Middle frontal gyrus (tissue), 1 donor: ENCODE data around the gene ATF7.

ENCODE experiments used
- DNase-seq: peaks from one replicate; pipeline ENCODE4 v3.0.0-alpha.2; 2015; ENCODE audit warnings: low spot score; ENCODE audit errors: extremely low spot score

Gene ATF7

DNA sequence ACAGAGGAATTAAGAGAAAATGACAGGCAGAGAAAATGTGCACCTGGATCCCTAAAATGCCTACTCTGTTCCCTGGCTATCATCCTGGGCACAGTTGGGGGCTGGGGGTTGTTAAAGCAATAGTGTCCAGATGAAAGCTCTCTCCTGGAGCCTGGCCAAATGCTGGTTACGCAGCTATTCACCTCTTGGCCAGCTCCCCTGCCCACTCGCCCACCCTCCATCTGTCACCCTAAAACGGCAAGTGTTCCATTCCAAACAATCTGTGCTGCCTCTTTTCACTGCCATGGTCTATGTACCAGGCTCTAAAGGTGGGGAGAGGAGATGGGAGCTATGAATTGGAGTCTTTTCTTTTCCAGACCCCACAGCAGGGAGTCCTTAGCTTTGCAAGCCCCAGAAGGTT, 94.2 kb downstream of the ATF7 start:
- DNase-seq: no peak

DNA sequence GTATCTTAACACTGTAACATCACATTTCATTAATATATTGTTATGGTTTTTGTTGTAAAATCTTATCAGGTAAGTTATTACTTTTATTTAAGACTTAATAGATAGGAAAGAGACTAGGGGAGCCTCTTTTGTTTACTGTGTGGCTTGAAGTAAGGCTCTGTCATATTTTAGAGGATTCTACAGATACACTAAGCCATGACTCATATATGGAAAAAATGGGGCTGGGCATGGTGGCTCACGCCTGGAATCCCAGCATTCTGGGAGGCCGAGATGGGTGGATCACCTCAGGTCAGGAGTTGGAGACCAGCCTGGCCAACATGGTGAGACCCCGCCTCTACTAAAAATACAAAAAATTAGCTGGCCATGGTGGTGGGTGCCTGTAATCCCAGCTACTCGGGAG, 95.3 kb downstream of the ATF7 start:
- no peak for DNase-seq

DNA sequence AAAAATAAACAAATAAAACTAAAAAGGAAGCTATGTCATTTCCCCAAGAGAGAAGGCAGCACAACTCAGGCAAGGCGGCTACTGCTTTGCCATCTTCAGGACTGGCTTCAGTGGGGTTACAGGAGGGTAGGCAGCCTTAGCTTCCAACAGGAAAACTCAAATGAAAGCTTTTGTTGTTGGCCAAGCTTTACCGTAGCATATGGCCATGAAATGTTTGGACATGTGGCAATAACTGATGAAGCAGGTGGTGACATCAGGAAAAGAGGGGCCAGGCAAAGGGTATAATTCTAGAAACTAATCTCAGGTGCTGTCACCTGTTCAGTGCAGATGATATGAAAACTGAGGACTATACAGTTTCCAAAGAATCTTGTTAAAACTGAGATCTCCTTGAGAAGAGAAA, 96.1 kb downstream of the ATF7 start:
- DNase-seq: no peak

DNA sequence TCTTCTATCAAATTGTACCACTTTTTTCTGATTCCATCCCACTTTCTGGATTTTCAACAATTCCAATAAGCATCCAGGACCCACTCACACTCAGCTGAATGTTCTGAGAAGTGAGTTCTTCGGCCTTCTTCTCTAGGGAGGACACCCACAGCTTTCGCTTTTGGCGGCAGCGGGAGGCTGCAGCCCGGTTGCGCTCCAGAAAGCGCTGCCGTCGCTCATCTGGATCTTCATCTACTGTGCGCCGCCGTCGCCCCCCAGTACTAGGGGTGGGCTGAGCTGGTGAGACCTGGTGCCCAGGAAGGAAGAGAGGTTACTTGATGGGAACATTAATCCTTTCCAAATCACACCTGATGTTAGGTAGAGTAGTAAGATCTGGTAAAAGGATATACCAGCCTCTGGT, 101.7 kb downstream of the ATF7 start:
- DNase-seq: no peak

DNA sequence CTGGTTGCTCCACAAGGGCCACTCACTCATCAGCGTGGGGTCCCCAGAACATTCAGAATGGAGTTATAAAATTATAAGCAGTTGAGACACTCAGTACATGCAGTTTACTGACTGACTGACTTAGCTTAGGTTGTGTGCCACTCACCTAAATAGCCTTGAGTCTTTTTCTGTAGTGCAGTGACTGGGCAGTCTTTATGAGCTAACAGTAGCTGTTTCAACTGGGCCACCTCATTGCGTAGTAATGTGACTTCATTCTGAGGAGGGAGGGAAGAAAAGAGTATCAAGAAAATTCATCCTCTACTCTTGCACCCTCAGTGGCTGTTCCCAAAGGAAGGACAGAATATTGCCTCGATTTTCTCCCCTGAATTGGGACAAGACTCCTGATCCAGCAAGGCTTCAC, 103.1 kb downstream of the ATF7 start:
- DNase-seq: no peak

DNA sequence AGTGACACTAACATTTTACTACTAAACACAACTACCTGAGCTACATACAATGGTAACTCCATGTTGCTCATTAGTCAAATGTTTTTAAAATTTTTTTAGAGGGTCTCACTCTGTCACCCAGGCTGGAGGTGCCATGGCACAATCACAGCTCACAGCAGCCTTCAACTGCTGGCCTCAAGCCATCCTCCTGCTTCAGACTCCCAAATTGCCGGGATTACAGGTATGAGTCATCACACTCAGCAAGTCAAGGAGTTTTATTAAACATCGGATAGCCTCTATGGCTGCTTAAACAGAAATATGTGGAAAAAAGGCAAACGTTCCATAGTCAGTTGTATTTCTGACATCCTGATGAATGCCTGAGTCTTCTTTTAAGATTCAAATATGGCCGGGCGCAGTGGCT, 107.8 kb downstream of the ATF7 start:
- DNase-seq: no peak

DNA sequence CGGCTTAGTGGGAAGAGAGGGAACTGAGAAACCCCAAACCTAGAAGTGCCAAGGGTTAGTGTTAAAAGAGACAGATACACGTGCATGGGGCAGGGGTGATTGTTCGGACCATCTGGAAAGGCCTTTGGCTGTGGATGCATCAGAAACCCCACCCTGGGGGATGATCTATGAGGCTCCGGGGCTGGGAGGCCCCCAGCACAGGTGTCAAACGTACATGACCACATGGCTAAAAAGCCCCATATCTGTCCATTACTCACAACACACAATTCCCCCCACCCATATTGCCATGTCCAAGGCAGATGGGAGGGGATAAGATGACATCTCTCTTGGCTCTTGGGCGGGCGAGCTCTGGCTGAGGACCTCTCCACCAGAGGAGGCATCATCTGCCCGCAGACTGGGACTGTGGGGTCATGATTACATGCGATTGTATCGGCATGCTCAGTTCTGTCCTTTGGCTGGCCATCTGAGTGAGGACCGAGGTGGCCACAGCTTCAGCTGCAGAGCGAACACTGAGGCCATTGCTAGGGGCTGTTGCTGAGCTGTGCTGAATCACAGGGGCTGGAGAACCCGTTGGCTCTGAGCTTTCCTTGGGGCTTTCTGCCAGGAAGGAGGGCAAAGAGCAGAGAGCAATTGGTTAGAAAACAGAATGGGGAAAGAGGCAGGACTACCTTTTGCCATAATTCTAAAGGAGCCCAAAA, 109.3 kb downstream of the ATF7 start:
- DNase-seq: no peak

DNA sequence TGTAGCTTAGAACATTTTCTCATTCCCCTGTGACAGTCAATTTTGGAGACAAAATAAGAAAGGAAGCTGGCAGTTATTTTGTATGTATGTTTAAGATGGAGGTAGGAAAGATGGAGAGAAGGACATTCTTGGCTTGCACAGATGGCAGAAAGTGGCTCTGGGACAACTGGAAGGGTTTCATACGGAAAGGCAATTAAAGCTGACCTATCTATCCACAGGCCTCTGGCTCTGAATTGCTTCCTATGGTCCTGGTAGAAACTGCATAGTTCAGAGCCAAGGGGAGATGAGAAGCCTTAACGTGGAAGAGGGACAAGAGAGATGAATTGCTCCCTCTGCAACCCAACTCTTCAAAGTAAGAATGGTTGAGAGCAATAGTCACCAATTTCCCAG, 110.9 kb downstream of the ATF7 start:
- DNase-seq: no peak

DNA sequence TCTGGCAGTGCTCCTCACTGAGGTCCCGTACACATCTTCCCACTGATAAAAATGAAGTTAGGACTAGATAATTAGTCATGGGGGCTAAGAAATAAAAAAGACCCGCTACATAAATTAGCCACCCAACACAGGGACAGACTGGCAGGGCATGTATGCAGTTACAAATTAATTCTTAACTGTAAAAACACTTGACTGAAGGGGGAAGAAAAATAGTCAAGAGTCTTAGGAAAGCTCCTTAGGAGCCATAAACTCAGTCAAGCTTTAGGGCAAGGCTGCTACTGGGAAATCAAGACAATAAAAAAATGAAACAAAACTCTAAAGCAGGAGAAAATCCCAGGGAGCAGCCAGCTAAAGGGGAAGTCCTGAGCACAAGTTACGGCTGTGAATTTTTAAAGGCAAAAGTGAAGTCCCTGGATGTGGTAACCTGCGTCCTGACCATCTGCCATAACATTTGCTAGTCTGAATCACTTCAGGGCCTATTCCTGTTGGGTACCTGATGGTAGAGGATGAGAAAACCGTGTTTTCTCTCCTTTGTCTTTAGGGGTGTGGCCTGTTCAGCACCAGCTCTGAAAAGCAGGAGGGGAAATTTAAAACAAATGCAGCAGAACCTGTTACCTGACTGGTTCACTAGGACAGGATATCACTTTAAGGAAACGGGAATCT, 111.4 kb downstream of the ATF7 start:
- DNase-seq: no peak

DNA sequence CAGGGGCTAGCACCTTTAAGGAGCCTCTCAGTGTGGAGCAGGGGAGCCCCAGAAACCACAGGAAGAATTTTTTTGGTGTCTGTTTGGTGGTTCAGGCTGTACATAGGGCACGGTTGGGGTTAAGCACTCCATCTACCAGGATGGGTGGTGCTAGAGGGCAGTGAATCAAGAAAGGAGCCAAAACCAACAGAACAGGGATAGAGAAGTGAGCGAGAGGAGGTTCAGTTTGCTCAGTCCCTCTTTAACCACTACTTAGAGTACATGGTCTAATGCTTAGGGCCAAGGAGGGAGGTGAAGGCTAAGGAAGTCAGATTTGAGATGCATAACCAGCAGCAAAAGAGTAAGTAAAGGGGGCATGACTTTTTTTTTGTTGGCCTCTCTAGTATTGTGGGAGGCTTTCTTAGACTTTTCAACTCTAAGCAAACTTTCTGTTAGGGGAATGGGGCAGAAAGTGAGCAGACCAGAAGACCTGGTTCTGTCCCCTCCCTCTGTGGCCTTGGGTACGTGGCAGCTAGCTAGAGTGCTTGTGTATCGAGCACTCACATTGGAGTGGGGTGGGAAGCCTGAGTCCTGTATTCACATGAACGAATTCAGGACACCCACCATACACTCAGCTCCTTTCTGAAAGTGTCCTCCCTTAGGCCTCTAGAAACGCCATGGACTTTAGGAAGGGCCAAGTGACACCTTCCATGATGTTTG, 112.3 kb downstream of the ATF7 start:
- no peak for DNase-seq

DNA sequence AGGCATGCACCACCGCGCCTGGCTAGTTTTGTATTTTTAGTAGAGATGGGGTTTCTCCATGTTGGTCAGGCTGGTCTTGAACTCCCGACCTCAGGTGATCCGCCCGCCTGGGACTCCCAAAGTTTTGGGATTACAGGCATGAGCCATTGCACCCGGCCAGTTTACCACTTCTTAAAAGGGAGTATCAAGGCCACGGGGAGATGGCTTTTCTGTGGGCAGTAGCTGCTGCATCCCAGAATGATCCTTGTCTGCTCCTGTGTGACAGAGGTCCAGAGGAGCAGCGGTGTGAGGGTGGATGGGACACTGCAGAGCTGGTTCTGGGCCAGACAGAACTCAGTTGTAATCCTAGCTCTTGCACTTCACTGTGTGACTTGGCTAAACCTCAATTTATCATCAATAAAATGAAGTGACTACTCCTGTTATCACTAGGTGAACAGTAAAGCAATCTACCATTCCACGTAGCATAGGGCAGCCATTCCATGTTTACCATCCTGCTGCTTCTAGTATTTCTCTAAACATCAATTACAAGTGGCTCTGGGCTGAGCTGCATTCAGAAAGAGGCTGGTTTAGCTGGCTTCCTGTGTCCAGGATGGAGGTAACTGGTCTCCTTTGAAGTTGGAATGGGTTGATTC, 115.9 kb downstream of the ATF7 start:
- DNase-seq: no peak

DNA sequence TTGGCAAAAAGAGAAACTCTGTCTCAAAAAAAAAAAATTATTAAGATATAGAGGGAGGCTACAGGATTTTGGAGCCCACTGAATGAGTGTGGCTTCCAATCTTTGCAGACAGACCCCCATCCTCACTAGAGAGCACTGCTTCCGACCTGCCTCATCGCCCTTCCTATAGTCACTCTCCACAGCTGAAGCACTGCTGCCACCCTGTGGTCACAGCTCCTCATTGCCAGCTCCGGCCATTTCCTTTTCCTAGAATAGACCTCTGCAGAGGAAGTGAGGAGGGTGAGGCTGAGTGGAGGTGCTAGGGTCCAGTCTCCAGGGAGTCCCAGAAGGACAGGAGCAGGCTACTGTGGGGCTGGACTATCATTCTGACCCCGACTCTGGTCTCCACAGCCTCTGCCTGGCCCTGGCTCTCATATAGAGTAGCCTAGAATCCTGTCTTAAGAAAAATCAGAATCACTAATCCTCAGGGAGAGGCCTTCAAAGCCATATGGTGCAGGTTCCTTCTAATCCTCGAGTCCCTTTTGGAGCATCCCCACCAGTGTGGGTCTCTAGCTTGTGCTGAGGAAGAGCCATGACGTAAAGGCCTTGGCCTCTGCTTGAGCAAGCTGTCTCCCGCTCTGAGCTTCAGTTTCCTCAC, 117.5 kb downstream of the ATF7 start:
- peak; percentile 75 for DNase-seq

DNA sequence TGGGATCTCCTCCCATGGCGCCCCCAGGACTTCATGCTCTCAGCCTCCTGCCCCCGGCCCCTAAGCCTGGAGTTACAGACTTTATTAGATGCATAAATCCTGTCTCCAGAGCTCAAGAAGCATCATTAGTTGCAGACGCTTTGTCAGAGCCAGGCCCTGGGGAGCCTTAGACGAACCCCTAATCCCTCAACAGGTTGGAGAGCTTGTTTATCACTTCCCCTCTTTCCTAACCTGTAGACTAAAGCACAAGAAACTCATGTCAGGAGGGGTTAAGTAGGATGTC, 118.6 kb downstream of the ATF7 start:
- DNase-seq: no peak

DNA sequence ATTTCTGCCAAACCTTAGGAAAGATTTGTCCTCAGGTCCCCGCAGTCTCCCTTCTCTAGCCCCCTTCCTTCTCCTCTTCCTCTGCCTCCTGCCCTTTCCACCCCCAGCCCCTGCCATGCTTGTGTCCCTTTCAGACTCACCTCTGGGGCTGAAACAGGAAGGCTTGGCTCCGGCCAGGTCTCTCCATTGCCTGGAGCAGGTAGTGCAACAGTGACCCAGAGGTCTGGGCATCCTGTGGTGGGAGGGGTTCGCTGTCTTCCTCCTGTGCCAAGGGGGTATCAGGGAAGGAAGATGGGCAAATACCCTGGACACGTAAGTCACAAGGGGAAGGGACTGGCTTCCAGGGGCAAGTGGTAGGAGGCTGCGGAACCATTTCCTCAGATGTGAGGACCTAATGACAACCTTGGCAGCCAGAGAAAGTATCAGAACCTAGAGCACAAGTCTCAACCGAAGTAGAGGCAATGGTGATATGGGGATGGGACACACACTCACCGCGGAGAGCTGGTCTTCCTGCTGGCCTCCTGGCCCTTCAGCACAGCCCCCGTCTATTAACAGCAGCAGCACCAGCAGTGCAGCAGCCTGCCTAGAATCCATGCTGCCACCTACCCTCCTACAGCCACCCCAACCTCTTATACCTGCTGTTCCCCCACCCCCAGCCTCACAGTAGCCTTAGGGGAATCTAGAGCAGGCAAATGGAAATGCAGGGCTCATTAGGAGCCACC, 119.1 kb downstream of the ATF7 start, which contains the start of gene NPFF:
Gene NPFF (minus strand): TSS at position 604 of the 722 bp plus-strand sequence. CDS start 10 bp downstream, at position 594.
- no peak for DNase-seq

DNA sequence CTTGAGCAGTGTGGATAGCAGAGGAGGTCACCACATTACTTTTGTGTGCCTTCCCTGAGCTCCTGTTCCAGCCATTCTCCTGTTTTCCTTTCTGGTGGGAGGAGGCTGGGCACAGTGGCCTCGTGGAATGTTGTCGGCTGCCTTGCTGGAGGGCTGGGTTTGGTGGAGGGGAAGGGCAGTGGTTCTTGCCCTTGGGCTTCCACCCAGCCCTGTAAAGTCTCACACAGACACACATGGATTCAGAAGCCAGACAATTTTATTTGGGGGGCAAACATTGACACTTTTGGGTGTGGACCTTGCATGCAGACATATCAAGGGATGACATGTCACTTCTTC, 119.8 kb downstream of the ATF7 start:
- DNase-seq: no peak

DNA sequence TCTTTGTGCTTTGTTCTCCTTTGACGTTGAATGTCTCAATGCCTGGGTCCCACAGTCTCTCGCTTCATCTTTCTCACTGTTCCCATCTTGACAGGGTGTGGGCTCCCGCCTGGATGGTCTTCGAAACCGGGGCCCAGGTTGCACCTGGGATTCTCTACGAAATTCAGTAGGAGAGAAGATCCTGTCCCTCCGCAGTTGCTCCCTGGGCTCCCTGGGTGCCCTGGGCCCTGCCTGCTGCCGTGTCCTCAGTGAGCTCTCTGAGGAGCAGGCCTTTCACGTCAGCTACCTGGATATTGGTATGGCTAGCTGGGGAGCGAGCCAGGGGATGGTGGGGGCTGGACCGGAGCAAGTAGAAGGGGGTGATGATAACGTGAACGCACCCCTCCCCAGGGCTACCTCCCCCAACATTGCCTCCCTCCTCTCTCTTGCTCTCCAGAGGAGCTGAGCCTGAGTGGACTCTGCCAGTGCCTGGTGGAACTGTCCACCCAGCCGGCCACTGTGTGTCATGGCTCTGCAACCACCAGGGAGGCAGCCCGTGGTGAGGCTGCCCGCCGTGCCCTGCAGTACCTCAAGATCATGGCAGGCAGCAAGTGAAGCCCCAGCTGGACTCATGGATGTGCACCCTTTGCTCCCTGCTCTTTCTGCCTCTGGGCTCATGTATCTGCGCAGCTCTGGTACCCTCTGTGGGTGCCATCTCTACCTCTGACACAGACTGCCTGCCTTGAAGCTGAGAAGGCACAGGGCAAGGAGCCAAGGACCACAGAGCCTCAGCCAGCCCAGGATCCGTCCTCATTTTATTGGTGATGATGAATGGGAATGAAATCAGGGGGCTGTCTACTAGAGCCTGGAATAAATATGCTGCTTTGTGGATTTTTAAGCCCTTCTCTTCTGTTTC, 120.4 kb downstream of the ATF7 start:
- DNase-seq: no peak

DNA sequence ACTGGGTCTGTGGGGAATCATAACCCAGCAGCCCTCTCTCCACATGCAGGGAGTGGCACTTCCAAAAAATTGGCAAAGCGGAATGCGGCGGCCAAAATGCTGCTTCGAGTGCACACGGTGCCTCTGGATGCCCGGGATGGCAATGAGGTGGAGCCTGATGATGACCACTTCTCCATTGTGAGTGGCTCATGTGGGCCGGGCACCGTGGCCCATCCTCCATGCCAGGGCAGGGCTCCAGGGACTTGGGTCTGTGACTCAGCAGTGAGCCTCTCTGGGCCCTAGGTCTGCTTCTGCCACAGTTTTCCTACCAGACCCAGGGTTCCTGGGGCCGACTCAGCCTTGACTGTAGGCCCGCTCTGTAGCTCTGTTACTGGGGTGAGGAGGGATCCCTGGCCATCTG, 121.1 kb downstream of the ATF7 start:
- no peak for DNase-seq

DNA sequence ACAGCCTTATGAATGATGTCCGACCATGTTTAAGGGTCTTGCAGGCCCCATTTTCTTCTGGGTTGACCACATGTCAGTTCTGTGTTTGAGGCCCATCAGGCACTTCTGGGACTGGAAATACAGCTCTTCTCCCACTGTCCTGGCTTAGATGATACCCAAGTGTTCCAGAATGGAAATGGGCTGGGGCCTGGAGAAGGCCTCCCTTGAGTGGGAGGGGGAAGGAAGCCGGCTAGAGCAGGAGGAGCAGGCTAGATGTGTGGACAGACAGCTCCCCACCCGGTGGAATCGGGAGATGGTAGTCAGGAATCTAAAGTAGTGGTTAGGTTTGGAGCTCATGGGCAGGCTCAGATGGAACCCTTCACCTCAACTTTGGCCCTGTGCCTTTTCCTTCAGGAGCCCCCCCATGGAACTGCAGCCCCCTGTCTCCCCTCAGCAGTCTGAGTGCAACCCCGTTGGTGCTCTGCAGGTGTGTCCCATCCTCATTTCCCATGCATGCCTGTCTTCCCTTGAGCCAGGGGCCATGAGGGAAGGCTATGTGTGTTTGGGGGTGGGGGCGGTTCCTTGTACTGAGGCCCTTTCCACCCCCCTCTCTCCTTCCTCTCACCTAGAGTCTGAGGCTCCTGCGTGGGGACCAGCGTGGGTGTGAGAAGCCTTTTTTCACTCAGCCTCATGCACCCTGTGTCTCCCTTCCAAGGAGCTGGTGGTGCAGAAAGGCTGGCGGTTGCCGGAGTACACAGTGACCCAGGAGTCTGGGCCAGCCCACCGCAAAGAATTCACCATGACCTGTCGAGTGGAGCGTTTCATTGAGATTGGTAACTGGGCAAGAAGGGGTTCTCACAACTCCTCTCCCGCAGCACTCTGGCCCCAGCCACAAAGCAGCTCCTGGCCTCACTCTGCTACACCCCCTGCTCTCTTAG, 121.9 kb downstream of the ATF7 start:
- no peak for DNase-seq

DNA sequence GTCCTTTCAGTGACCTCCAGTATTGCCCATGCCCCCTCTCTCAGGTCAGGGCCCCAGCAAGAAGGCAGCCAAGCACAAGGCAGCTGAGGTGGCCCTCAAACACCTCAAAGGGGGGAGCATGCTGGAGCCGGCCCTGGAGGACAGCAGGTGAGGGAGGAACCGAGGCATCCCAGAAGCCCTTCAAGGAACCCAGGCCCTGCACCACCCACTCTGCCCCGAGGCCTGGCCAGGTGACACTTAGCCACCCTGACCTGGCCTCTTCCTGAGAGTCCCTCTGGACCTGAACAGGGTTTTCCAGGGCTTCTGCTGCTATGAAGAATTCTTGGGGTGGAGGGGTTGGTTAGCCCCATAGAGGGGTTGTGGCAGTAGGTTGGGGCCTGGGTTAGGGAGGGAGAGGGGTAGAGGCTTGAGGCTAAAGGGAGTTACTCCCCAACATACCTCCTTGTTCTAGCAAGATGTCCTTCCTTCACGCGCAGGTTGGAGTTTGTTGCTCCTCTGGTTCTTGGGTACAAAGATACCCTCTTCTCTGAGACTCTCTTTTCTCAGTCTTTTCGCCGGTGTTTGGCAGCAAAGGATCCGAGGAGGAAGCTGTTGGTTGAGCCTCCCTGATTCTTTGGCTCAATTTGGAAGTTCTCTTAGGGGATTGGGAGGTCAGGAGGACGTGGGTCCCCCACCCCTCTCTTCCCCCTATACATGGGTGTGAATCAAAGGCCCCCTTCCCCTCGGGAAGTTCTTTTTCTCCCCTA, 123.0 kb downstream of the ATF7 start:
- no peak for DNase-seq
